ENCODE results near the gene EIF5B. TPM values are rescaled to one million over a fixed set of nuclear protein-coding genes. Genes with fewer than 3 reads are reported as not detected.
"Not testable (repeated sequence)": the region's sequence is repeated elsewhere in the genome, so short reads cannot be mapped to it uniquely, and the experiment has no call there.

Gene EIF5B
- total RNA-seq, 2 donors from 2014 or later: 51.7 to 66.9 TPM

DNA sequence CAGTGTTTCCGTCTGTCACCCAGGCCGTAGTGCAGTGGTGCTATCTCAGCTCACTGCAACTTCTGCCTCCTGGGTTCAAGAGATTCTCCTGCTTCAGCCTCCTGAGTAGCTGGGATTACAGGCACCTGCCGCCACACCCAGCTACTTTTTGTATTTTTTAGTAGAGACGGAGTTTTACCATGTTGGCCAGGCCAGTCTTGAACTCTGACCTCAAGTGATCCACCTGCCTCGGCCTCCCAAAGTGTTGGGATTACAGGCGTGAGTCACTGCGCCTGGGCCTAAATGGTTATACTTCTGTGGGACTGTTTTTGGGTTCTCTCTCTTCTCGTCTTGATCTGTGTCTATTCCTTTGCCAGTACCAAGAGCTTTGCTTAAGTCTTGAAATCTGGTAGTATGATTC is 17.6 kb downstream of the EIF5B start:
- intact Hi-C loops (cut with DNase I); ATAC-seq; DNase-seq: not testable (repeated sequence)

GRCh38 chr2:99356853-99357252 is 19.7 kb downstream of the EIF5B start:
- DNase-seq: no peak
- ATAC-seq: no peak
- intact Hi-C loops (cut with DNase I): no loop called here

DNA sequence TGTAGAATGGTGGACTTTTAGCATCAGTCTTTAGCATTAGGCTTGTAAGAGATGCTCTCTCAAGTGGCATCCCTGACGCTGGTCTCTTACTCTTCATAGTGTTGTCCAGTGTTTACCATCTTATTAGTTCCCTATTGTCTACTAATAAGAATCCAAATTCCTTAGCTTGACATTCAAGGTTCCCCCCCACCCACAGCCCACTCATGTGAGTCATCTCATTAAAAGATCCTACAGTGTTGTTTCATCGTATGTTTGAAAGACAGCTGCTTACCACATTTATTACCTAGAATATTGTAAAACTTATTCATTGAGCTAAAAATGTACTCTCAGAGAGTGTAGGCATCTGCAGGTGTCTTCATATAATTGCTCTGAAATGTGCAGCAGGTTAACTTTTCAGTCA is 28.5 kb downstream of the EIF5B start:
- no peak for ATAC-seq
- intact Hi-C loops (cut with DNase I): no loop called here
- no peak for DNase-seq

DNA sequence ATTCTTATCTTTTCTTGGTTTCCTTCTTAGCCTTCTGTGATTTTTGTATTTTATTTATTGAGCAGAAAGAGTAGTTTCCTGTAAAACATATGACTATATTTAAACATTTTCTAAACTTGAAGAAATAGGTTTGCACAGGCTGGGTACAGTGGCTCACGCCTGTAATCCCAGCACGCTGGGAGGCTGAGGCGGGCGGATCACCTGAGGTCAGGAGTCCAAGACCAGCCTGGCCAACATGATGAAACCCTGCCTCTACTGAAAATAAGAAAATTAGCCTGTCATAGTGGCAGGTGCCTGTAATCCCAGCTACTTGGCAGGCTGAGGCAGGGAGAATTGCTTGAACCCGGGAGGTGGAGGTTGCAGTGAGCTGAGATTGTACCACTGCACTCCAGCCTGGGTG is 31.7 kb downstream of the EIF5B start:
- ATAC-seq; intact Hi-C loops (cut with DNase I); DNase-seq: not testable (repeated sequence)

GRCh38 chr2:99373144-99373543 is 36.0 kb downstream of the EIF5B start:
- DNase-seq (no peak), ATAC-seq (no peak)
- intact Hi-C loops (cut with DNase I): no loop called here

DNA sequence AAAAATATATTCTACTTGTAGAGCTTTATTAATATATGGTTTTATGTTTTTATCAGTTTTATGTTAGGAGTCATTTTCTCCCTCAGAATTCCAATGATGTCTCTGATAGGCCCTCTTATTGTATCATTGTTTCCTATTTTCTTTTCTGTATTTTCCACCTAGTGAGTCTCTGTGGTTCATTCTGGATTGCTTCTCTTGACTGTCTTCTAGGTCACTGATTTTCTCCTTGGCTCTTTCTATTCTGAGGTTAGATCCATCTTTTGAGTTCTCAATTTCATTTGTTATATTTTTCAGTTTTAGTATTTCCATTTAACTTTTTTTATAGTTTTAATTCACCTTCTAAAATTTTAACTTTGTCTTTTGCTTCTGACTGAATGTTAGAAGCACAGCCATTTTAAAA is 37.6 kb downstream of the EIF5B start:
- no peak for DNase-seq
- intact Hi-C loops (cut with DNase I): no loop called here
- no peak for ATAC-seq

DNA sequence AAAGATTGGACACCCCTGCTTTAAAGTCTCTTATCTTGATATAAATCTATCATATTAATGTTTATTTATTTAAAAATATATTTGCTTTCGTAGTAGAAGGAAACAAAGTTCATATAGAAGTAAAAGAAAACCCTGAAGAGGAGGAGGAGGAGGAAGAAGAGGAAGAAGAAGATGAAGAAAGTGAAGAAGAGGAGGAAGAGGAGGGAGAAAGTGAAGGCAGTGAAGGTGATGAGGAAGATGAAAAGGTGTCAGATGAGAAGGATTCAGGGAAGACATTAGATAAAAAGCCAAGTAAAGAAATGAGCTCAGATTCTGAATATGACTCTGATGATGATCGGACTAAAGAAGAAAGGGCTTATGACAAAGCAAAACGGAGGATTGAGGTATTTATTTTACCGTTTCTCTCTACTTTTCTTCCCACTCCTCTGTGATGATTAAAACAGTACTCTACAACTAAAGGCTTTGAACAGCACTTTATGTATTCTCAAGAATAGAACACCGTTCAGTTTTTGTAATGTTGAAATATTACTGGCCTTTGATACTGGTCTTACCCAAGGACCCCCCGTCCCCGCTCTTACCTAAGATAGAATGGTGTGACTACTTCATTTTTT is 39.2 kb downstream of the EIF5B start:
- intact Hi-C loops (cut with DNase I): no loop called here
- ATAC-seq (no peak), DNase-seq (no peak)

DNA sequence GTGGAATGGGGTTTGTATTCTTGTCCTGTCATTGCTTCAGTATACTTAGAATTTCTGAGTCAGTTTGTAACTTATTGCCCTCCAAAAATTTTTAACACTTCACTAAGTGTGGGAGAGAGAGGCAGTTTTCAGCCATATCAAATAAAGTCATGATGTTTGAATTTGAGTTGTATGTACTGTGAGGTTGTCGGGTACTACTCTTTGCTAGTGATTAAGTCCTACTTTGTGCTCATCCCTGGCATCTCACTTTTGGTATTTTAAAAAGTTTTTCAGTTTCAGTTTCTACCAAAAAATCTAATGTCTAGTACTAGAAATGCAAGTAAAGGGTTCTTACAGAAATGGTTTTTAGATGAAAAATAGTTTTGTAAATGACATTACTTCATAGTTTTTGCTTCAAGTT is 40.7 kb downstream of the EIF5B start:
- intact Hi-C loops (cut with DNase I): no loop called here
- no peak for ATAC-seq
- DNase-seq: no peak

GRCh38 chr2:99380376-99381010 is 43.3 kb downstream of the EIF5B start:
- intact Hi-C loops (cut with DNase I): no loop called here
- ATAC-seq (no peak), DNase-seq (no peak)

GRCh38 chr2:99382143-99382542 is 45.0 kb downstream of the EIF5B start:
- ATAC-seq (no peak), DNase-seq (no peak)
- intact Hi-C loops (cut with DNase I): no loop called here

DNA sequence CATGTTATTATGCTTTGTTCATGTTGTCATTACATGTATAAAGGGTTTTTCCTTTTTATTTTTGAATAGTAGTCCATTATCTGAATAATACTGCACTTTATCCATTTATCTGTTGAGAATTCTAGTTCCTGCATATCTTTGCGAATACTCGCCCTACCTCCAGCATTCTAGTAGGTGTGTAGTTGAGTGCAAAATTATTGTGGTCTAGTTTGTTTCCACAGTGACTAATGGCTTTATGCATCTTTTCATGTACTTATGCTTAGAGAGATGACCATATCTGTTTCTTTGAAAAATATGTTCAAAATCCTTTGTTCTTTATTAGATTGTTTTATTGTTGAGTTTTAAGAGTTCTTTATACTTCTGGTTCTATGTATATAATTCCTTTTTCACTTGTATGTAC is 48.8 kb downstream of the EIF5B start:
- ATAC-seq (no peak), DNase-seq (no peak)
- intact Hi-C loops (cut with DNase I): no loop called here

GRCh38 chr2:99388892-99389291 is 51.7 kb downstream of the EIF5B start:
- DNase-seq (no peak), ATAC-seq (peak in 1 of 2 donors; percentile 51)
- intact Hi-C loops (cut with DNase I): no loop called here

GRCh38 chr2:99389371-99389770 is 52.2 kb downstream of the EIF5B start:
- DNase-seq: no peak
- ATAC-seq: peak in 1 of 2 donors; percentile 93
- intact Hi-C loops (cut with DNase I): no loop called here

GRCh38 chr2:99389946-99390345 is 52.8 kb downstream of the EIF5B start:
- intact Hi-C loops (cut with DNase I): no loop called here
- ATAC-seq: no peak
- no peak for DNase-seq

GRCh38 chr2:99395589-99396130 is 58.5 kb downstream of the EIF5B start:
- intact Hi-C loops (cut with DNase I): no loop called here
- ATAC-seq: peak in 1 of 2 donors; percentile 45
- no peak for DNase-seq

GRCh38 chr2:99397266-99397920 is 60.2 kb downstream of the EIF5B start:
- no peak for DNase-seq
- intact Hi-C loops (cut with DNase I): no loop called here
- no peak for ATAC-seq

GRCh38 chr2:99398303-99398702 is 61.1 kb downstream of the EIF5B start:
- intact Hi-C loops (cut with DNase I): no loop called here
- ATAC-seq: peak; percentile 42 to 58
- DNase-seq: no peak

DNA sequence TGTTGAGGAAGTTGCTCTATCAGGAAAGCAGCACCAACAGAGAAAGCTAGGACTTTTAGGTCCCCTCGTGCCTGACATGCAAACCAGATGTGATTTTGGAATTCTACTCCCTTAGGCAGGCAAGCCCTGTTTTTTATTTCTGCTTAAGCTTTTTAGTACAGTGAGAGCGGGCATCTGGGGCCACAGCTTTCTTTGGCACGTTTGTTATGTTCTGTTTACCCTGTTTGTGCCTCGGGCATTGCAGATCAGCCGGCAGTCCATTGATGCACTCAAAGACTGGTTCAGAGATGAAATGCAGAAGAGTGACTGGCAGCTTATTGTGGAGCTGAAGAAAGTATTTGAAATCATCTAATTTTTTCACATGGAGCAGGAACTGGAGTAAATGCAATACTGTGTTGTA is 61.9 kb downstream of the EIF5B start:
- intact Hi-C loops (cut with DNase I): no loop called here
- no peak for ATAC-seq
- no peak for DNase-seq

GRCh38 chr2:99399795-99400194 is 62.6 kb downstream of the EIF5B start:
- ATAC-seq (no peak), DNase-seq (no peak)
- intact Hi-C loops (cut with DNase I): no loop called here

GRCh38 chr2:99401841-99402240 is 64.7 kb downstream of the EIF5B start:
- intact Hi-C loops (cut with DNase I): no loop called here
- no peak for ATAC-seq
- DNase-seq: no peak

DNA sequence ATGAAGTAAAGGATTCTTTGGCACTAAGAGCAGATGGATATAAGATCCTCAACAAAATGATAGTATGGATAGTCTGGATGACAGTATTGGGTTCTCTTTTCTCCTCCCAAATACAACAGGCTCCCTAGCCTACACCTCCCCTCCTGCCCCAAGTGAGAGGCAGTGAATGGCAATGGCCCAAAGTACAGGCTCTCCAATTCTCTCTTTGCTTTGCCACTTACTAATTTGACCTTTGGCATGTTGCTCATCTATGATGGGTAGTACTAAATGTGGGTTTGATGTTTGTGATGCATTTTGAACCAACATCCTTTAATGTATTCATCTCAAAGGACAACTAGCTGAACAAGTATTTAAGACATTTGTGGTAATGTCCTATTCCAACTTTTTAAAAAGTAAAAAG is 65.9 kb downstream of the EIF5B start:
- ATAC-seq (peak in 1 of 2 donors; percentile 20), DNase-seq (no peak)
- intact Hi-C loops (cut with DNase I): no loop called here
